Measurements from ENCODE around the gene RAPGEF2. TPM values are rescaled to one million over a fixed set of nuclear protein-coding genes. Genes with fewer than 3 reads are reported as not detected.

Gene RAPGEF2
- total RNA-seq, 1 donor from 2014 or later: 32.6 TPM

DNA sequence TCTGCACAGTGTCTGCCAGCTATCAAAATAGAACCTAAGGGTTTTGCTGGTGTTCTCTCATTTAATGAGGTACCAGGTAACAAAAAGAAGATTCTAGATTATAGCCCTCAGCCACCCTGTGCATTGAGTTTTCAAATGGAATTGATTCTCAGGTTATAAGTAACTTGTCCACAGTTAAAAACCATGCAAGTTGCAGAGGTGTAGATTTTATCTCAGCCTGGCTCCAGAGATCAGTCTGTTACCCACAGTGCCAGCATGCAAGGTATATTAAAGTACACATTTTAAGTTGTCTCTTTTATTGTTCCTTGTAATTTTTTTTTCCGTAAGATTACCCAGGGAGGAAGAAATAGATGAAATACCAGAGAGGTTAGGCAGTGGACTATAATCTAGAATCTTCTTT lies 59.7 kb downstream of the RAPGEF2 start:
- Histone ChIP-seq H3K36me3 (ENCODE audit: control insufficient read depth, insufficient read depth, low read length) (no peaks in the 10 kb centered on the region), H3K27me3 (ENCODE audit: control insufficient read depth, insufficient read depth, low read length) (no peaks in the 10 kb centered on the region), H3K4me3 (ENCODE audit: low read depth, low read length) (no peak overlapping the region)
- TF ChIP-seq, protein P1, sequence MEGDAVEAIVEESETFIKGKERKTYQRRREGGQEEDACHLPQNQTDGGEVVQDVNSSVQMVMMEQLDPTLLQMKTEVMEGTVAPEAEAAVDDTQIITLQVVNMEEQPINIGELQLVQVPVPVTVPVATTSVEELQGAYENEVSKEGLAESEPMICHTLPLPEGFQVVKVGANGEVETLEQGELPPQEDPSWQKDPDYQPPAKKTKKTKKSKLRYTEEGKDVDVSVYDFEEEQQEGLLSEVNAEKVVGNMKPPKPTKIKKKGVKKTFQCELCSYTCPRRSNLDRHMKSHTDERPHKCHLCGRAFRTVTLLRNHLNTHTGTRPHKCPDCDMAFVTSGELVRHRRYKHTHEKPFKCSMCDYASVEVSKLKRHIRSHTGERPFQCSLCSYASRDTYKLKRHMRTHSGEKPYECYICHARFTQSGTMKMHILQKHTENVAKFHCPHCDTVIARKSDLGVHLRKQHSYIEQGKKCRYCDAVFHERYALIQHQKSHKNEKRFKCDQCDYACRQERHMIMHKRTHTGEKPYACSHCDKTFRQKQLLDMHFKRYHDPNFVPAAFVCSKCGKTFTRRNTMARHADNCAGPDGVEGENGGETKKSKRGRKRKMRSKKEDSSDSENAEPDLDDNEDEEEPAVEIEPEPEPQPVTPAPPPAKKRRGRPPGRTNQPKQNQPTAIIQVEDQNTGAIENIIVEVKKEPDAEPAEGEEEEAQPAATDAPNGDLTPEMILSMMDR (IDR thresholded peaks at IDR 0.05; ENCODE audit: insufficient read depth, low read length, poor library complexity, severe bottlenecking): no peak
- DNase-seq (ENCODE audit: low read depth): no peak

DNA sequence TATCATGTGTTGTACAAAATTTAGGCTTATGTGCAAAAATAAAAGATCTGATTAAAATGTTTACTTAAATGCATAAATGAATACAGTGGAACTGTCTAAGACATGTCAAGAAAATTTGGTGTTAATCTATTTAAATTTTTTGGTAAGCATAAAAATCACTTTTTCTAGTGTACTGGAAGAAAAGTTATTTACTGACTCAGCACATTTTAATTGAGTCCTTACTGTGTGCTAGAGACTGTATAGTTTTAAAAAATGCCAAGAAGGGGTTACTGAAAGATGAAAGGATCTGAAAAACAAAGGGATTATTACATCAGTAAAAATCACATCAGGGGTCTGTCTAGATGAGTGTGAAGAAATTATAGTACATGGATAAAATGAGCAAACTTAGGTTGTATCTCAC lies 60.6 kb downstream of the RAPGEF2 start:
- Histone ChIP-seq H3K36me3 (ENCODE audit: control insufficient read depth, insufficient read depth, low read length) (no peaks in the 10 kb centered on the region), H3K27me3 (ENCODE audit: control insufficient read depth, insufficient read depth, low read length) (no peaks in the 10 kb centered on the region), H3K4me3 (ENCODE audit: low read depth, low read length) (no peak overlapping the region)
- TF ChIP-seq, protein P1 (IDR thresholded peaks at IDR 0.05; ENCODE audit: insufficient read depth, low read length, poor library complexity, severe bottlenecking): no peak
- DNase-seq (ENCODE audit: low read depth): no peak

DNA sequence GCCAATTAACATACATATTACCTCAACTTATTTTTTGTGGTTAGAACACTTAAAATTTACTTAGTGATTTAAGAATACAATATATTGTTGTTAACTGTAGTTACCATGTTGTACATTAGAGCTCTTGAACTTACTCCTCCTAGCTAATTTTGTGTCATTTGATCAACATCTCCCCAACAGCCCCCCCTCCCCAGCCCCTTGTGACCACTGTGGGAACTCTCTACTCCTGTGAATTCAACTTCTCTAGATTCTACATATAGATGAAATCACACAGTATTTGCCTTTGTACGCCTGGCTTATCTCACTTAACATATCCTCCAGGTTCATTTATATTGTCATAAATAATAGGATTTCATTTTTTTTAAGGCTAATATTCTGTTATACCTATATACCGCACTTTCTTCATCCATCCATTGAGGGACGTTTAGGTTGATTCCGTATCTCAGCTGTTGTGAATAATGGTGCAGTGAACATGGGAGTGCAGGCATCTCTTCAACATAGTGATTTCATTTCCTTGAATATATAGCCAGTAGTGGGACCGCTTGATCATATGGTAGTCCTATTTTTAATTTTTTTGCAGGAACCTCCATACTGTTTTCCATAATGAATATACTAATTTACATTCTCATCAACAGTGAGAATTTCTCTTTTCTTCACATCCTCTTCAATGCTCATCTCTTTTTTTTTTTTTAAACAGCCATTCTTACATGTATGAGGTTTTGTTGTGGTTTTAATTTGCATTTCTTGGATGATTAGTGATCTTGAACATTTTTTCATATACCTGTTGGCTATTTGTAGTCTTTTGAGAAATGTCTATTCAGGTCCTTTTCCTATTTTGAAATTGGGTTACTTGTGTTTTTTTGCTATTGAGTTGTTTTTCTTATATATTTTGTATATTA lies 66.8 kb downstream of the RAPGEF2 start:
- TF ChIP-seq, protein P1 (IDR thresholded peaks at IDR 0.05; ENCODE audit: insufficient read depth, low read length, poor library complexity, severe bottlenecking): no peak
- DNase-seq (ENCODE audit: low read depth): no peak
- H3K4me3 ChIP-seq (ENCODE audit: low read depth, low read length): no peak overlapping the region
- H3K27me3 ChIP-seq (ENCODE audit: control insufficient read depth, insufficient read depth, low read length): no peaks in the 10 kb centered on the region
- no peaks in the 10 kb centered on the region for H3K36me3 ChIP-seq (ENCODE audit: control insufficient read depth, insufficient read depth, low read length)

DNA sequence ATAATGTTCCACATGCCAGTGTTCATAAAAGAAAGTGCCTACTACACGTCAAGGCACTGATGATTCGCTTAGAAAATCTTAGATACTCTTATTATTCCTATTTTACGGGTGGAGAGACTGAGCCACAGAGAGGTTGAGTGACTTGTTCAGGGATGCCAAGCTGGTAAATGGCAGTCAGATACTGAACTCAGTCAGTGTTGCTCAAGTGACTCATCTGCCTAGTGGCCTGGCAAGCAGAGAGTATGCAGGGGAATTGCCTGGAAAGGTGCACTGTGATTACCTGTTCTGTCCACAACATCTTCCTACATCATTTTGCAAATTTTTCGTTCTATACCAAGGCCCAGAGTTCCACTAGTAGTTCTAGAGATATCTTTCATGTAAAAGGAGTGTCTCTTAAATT lies 68.4 kb downstream of the RAPGEF2 start:
- Histone ChIP-seq H3K4me3 (ENCODE audit: low read depth, low read length) (no peak overlapping the region), H3K27me3 (ENCODE audit: control insufficient read depth, insufficient read depth, low read length) (no peaks in the 10 kb centered on the region), H3K36me3 (ENCODE audit: control insufficient read depth, insufficient read depth, low read length) (no peaks in the 10 kb centered on the region)
- TF ChIP-seq, protein P1 (IDR thresholded peaks at IDR 0.05; ENCODE audit: insufficient read depth, low read length, poor library complexity, severe bottlenecking): no peak
- no peak for DNase-seq (ENCODE audit: low read depth)

DNA sequence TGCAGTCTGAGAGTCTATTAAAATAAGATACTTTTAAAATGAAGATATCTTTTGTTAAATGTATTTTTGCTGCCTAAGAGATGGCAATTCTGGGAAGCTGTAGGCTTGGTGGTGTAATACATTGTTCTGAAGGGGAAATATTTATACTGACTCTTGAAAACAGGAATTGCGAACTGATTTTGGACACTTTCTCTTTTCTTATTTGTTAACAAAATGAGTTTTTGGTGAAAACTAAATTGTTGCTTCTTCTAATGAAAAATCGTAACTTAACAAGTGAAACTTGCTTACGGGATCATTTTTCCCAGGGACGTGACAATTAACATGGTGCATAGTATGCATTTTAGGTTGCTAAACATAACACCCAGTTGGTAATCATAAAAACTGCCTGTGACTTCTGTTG lies 71.0 kb downstream of the RAPGEF2 start:
- Histone ChIP-seq H3K36me3 (ENCODE audit: control insufficient read depth, insufficient read depth, low read length) (no peaks in the 10 kb centered on the region), H3K4me3 (ENCODE audit: low read depth, low read length) (no peak overlapping the region), H3K27me3 (ENCODE audit: control insufficient read depth, insufficient read depth, low read length) (no peaks in the 10 kb centered on the region)
- TF ChIP-seq, protein P1 (IDR thresholded peaks at IDR 0.05; ENCODE audit: insufficient read depth, low read length, poor library complexity, severe bottlenecking): no peak
- no peak for DNase-seq (ENCODE audit: low read depth)
